ENCODE data around the gene ENTPD2. TPM values are rescaled to one million over a fixed set of nuclear protein-coding genes. Genes with fewer than 3 reads are reported as not detected.

The ENTPD2 gene
- total and polyA plus RNA-seq, 10 of the 15 experiments (the other 5 are each of a cell fraction or from before 2014, with no cell fraction given): 0.15 to 1.8 (median 0.65) TPM; not detected in 2

GRCh38 chr9:137034709-137035506, 19.0 kb downstream of the ENTPD2 start (continued):
- TF ChIP-seq, protein P1, sequence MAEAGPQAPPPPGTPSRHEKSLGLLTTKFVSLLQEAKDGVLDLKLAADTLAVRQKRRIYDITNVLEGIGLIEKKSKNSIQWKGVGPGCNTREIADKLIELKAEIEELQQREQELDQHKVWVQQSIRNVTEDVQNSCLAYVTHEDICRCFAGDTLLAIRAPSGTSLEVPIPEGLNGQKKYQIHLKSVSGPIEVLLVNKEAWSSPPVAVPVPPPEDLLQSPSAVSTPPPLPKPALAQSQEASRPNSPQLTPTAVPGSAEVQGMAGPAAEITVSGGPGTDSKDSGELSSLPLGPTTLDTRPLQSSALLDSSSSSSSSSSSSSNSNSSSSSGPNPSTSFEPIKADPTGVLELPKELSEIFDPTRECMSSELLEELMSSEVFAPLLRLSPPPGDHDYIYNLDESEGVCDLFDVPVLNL (IDR thresholded peaks at IDR 0.05; ENCODE audit: low read depth, low read length): no peak
- TF ChIP-seq BCL11A (IDR thresholded peaks at IDR 0.05; ENCODE audit: low read depth, low read length) (peak; percentile 63; the same call in 1 of the 2 replicates), ZZZ3 (IDR thresholded peaks at IDR 0.05; ENCODE audit: control insufficient read depth, insufficient read length, low read depth) (no peak), TCF7 (IDR thresholded peaks at IDR 0.05; ENCODE audit: borderline replicate concordance) (no peak), ZNF687 (IDR thresholded peaks at IDR 0.05) (no peak), RAD51 (IDR thresholded peaks at IDR 0.05) (no peak), BMI1 (IDR thresholded peaks at IDR 0.05; ENCODE audit: borderline replicate concordance) (no peak), PAX8 (IDR thresholded peaks at IDR 0.05) (no peak), CREB1 (IDR thresholded peaks at IDR 0.05; ENCODE audit: low read depth) (no peak), GATAD2B (conservative IDR thresholded peaks at IDR 0.05; ENCODE audit: low read depth) (peak; percentile 91), LARP7 (IDR thresholded peaks at IDR 0.05) (no peak), CHD2 (IDR thresholded peaks at IDR 0.05; ENCODE audit: borderline replicate concordance, low read depth, low read length) (peak; percentile 37; the same call in 1 of the 2 replicates), ZBED1 (IDR thresholded peaks at IDR 0.05; ENCODE audit: borderline replicate concordance) (no peak), KAT2A (conservative IDR thresholded peaks at IDR 0.05; ENCODE audit: control insufficient read depth, low read depth, low read length) (no peak), SRF (IDR thresholded peaks at IDR 0.05; ENCODE audit: low read depth in 2 of 2, low read length in 2 of 2) (no peak), IRF3 (IDR thresholded peaks at IDR 0.05) (no peak), CEBPB (IDR thresholded peaks at IDR 0.05; ENCODE audit: borderline replicate concordance in 1 of 2, low read depth in 2 of 2, low read length in 2 of 2) (no peak), POLR2AphosphoS2 (IDR thresholded peaks at IDR 0.05; ENCODE audit: low read depth, low read length) (no peak), ZSCAN29 (IDR thresholded peaks at IDR 0.05) (no peak), NFYA (IDR thresholded peaks at IDR 0.05; ENCODE audit: borderline replicate concordance, low read depth, low read length) (no peak), SREBF1 (IDR thresholded peaks at IDR 0.05; ENCODE audit: low read length) (no peak), NBN (IDR thresholded peaks at IDR 0.05) (peak; percentile 71; the same call in 1 of the 2 replicates), DPF2 (IDR thresholded peaks at IDR 0.05) (peak; percentile 90), JUND (IDR thresholded peaks at IDR 0.05; ENCODE audit: low read depth, low read length) (peak; percentile 67; the same call in 1 of the 2 replicates)
- TF ChIP-seq, protein P2, sequence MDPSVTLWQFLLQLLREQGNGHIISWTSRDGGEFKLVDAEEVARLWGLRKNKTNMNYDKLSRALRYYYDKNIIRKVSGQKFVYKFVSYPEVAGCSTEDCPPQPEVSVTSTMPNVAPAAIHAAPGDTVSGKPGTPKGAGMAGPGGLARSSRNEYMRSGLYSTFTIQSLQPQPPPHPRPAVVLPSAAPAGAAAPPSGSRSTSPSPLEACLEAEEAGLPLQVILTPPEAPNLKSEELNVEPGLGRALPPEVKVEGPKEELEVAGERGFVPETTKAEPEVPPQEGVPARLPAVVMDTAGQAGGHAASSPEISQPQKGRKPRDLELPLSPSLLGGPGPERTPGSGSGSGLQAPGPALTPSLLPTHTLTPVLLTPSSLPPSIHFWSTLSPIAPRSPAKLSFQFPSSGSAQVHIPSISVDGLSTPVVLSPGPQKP (IDR thresholded peaks at IDR 0.05; ENCODE audit: low read depth, low read length): no peak
